Mucosa of gallbladder (tissue), 1 donor: Measurements from ENCODE around the gene DHDDS. TPM values are rescaled to one million over a fixed set of nuclear protein-coding genes. Genes with fewer than 3 reads are reported as not detected.
"Not testable (repeated sequence)": the region's sequence is repeated elsewhere in the genome, so short reads cannot be mapped to it uniquely, and the experiment has no call there.

Source experiments
- DNase-seq: peaks from one replicate; pipeline ENCODE4 v3.0.0-alpha.2; 2020; ENCODE audit warnings: low spot score
- total RNA-seq: library from RNA; stranded (reverse); gene quantifications from one replicate; pipeline ENCODE4 v1.2.1, GENCODE V29; 2021
- donor health status: DM: no; HTN: no; CAD: no.

DHDDS gene
- total RNA-seq, 1 donor from 2014 or later, result 42.3 TPM

DNA sequence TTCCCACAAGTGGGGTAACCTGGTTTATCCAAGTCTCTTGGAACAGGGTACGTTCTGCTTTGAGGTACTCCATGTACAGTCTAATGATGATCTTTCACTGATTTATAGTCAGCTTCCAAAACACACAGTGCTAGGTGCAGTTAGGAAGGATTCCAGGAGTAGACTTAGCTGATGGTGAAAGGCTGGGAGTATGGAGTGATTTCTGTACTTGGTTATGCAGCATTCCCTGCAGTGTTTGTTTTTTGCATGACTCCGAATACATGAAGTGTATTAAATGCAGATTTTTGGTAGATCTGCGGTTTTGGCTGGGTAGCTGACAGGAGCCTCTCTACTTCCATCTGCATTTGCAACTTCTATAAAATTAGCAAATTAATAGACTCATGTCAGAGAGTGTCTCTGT, 43.9 kb downstream of the DHDDS start:
- DNase-seq, result no peak

DNA sequence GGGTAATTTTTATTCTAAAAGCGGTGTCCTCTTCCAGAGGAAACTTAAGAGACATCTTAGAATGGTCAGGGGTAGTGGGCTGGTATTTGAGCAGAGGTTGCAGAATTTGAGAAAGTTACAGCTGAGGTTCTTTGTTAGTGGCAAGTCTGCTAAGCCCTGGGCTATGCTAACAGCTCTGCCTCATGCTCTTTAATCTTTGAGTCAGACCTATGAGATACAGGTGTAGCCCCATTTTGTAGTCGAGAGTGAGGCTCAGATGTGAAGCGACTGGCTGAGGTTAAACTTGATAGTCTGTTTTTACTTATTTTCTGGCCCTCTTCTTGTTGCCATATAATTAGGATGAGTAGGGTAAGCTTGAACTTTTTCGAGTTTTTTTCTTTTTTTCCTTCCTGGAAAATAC, 44.8 kb downstream of the DHDDS start:
- no peak for DNase-seq

DNA sequence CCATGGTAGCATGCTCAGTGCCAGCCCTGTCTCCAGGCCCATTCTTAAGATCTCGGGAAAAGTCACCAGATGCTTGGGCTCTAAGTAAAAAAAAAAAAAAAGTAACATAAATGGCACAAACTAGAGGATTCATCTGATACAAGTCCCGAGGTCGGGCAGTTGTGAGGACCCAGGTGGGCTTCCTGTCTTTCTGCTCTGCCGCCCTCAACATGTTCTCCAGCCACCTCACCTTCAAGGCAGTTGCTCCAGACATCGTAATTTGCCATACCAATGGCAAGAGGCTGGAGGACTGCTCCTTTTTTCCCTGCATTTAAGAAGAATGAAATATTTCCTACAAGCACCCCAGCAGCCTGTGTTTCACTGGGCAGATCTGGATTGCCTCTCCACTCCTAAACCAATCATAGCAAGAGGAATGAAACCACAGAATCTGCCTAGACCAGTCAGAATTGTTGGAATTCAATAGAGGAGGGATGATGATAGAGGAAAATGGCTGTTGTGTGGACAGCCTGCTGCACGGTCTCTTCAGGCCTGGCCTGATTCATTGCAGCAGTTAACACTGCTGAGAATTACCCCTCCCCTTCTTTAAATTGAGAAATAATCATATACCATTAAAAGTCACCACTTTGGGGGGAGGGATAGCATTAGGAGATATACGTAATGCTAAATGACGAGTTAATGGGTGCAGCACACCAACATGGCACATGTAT, 45.5 kb downstream of the DHDDS start:
- DNase-seq, result no peak

DNA sequence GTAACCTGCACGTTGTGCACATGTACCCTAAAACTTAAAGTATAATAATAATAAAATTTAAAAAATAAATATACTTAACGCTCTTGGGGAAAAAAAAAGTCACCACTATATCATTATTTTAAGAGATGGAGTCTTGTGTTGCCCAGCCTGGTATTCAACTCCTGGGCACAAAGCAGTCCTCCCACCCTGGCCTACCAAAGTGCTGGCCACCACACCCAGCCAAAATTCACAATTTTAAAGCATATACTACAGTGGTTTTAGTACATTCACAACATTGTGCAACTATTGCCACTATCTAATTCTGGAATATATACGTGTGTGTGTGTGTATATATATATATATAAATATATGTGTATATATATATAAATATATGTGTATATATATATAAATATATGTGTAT, 46.0 kb downstream of the DHDDS start:
- DNase-seq, result no peak

DNA sequence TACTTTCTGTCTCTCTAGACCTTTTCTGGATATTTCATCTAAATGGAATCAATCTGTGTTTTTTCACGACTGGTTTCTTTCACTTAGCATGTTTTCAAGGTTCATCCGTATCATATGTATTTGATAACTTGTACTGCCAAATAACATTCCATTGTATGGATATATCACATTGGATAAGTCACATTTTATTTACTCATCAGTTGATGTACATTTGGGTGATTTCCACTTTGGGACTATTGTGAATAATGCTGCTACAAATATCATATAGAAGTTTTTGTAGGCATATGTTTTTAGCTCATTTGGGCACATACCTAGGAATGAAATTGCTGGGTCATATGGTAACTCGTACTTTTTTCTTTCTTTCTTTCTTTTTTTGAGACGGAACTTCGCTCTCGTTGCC, 46.9 kb downstream of the DHDDS start:
- no peak for DNase-seq

DNA sequence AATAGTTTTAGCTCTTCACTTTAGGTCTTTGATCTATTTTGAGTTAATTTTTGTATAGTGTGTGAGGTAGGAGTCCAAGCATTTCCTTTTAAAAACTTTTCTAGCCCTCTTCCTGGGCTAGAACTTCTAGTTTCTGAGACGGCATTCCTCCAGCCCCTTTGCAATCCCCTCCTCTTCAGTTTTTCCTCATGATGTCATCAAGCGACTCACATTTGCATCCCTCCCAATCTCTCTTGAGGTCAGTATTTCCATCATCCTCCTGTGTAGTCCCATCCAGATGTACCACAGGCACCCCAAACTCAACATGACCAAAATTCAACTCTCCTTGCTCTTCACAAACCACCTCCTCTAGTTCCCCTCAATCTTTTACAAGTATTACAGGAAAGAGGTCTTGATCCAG, 50.8 kb downstream of the DHDDS start:
- no peak for DNase-seq

DNA sequence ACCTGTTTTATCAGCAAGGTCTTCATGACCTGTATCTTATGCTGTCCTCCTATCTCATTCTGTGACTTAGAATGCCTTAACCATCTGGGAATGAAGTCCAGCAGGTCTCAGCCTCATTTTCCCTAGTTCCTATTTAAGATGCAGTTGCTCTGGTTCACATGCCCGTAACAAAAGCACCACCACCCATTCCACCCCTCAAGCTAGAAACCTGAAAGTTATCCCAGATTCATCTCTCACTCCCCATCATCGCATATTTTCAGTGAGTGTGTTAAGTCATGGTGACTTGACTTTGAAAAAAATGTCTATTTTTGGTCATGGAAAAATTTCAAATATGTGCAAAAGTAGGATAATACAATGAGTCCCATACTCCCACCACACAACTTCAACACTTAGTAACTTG, 51.9 kb downstream of the DHDDS start:
- DNase-seq, result no peak

DNA sequence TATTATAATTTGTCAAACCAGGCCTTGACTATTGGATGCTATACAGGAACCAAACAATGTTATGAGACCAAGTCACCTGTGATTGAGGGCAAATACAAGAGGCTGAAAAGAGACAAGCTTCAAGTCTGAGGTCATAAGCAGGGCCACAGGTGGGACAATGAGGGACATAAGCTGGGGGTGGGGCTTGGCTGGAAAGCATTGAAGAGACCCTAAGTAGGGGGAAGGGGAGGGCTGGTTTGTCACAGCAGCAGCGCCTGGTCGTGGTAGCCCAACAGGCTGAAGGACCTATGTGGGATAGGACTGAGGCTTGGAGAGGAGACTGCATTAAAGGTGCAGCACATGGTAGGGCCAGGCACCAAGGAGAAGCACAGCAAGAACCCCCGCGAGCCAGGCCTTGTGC, 58.0 kb downstream of the DHDDS start:
- DNase-seq, result no peak

DNA sequence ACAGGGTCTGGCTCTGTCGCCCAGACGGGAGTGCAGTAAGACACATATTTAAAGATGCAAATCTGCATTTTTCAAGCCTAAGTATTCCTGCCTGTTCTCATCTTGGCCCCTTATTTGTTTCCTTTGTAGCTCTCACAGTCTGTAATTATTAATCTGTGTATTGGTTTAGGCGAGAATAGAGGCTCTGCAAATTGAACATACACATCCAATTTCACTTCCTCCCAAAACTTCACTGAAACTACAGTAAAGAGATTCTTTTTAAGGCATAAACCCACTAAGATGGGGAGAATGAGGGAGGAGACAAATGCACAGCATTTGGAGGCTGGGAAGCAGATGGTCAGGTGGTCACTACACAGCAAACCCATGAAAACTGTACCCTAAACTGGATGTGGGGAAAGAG, 61.1 kb downstream of the DHDDS start:
- no peak for DNase-seq

DNA sequence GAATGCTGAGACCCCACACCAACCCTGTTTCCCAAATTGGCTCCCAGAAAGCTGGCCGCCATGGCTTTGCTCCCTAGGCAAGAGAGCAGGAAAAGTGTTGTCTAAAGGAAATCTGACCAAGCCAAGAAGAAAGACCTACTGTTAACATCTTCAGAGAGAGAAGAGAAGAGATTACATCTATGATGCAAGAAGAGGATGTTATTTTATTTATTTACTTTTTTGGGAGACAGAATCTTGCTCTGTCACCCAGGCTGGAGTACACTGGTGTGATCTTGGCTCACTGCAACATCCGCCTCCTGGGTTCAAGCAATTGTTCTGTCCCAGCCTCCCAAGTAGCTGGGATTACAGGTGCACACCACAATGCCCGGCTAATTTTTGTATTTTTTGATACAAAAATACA, 61.8 kb downstream of the DHDDS start:
- DNase-seq, result no peak

DNA sequence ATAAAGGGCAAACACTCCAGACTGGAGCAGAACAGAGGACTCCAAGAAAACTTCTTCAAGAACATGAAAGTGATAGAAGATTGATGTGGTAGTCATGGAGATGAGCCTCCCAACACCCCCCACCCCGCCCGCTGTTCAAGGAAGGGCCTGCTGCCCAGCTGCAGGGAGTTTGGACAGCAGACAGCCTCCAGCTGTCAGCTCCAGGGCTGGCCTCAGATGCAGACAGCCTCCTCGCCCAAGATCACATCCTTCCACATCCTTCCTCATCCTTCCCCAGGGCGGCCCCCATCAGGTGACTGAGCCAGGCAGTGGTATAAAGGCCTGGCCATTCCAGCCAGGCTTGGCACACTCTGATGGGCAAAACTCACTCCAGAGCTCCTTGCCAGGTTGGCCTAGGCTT, 64.7 kb downstream of the DHDDS start:
- no peak for DNase-seq

DNA sequence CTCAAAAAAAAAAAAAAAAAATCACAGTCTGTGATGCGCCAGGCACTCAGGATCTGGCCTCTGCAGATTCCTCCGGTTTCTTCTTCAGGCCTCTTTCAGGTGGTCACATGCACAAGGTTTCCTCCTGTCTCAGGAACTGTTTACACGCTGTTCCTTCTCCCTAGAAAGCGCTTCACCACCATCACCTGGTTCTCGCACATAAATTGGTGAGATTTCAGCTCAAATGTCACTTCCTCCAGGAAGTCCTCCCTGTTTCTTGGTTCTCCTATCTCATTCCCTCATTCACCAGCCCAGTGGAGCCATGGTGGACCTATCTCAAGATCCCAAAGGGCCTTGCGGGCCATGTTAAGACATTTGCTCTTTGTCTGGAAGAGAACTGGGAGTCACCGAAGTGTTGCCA, 66.8 kb downstream of the DHDDS start:
- DNase-seq, result no peak

DNA sequence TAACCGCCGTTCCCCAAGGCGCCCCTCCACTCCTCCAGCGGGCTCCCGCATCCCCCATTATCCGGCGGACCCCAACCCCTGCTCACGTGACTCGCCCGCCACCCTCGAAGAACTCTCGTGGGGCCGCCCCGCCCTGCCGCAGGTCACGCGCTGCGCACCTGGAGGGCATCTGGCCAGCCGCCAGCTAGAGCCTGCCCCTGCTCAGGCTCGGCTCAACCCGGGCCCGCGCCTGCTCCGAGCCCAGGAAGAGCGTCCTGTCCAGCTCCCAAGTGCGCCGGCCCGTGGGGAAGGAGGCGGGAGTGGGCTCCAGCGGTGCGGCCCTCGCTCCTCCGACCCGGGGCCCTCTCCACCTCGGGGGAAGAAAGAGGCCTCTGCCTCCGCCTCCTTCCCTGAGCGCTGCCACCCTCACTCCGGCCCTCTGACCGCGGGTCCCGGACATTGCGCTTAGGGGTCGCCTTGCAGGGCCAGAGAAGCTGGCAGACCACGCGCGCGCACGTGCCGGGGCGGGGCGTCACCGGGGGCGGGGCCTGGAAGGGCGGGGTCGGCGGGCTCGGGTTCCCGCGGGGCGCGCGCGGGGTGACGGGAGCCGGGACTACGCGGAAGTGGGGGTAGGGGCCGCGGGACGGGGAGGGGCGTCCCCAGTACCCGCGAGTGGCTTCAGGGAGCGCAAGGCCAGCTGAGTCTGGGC, 68.5 kb downstream of the DHDDS start:
- DNase-seq, result peak; percentile 88

DNA sequence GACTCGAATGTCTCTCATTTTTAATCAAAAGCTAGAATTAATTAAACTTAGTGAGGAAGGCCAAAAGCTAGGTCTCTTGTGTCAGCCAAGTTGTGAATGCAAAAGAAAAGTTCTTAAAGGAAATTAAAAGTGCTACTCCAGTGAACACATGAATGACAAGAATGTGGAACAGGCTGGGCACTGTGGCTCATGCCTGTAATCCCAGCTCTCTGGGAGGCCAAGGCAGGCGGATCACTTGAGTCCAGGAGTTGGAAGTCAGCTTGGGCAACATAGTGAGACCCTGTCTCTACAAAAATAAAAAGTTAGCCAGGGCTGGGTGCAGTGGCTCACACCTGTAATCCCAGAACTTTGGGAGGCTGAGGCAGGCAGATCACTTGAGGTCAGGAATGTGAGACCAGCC, 78.6 kb downstream of the DHDDS start:
- not testable (repeated sequence) for DNase-seq

DNA sequence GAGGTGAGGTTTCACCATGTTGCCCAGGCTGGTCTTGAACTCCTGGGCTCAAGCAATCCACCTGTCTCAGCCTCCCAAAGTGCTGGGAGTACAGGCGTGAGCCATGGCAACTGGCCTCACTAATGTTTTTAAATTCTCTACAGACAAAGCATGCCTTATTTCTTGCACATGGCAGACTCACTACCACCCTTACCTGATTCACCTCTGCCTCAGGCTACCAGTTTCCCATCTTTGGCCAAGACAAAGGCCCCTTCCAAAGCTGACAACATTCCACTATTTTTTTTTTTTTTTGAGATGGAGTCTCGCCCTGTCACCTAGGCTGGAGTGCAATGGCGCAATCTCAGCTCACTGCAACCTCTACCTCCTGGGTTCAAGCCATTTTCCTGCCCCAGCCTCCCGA, 83.7 kb downstream of the DHDDS start:
- DNase-seq, result not testable (repeated sequence)

DNA sequence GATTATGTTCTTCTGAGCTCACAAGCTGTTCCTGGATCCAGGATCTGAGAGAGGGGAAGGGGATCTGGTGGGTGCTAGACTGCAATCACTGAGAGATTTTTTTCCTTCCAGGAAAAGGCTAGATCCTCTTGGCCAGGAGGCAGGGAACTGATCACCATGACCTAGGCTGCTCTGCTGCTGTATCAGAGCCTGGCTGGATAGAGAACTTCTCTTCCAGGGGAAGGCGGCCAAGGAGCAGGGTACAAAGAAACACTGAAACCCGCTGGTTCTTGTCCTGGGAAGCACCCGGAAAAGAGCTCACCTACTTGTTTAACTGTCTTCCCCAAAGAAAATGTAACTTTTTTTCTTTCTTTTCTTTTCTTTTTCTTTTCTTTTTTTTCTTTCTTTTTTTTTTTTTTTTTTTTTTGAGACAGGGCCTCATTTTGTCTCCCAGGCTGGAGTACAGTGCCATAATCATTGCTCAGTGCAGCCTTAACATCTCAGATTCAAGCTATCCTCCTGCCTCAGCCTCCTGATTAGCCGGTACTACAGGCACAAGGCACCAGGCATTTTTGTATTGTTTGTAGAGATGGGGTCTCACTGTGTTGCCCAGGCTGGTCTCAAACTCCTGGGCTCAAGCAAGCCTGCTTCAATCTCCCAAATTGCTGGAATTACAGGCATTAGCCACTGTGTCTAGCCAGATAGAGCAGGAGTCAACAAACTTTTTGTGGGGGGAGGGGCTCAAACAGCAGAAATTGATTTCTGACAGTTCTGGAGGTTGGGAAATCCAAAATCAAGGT, 85.1 kb downstream of the DHDDS start:
- DNase-seq, result no peak

DNA sequence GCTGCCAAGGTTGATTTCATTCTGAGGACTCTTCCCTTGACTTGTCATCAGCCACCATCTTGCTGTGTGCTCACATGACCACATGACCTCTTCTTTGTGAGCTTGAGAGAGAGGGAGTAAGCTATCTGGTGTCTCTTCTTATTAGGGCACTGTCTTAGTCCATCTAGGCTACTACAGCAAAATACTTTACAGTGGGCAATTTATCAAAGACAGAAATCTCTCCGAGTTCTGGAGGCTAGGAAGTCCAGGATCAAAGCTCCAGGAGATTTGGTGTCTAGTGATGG, 85.6 kb downstream of the DHDDS start:
- DNase-seq, result no peak

DNA sequence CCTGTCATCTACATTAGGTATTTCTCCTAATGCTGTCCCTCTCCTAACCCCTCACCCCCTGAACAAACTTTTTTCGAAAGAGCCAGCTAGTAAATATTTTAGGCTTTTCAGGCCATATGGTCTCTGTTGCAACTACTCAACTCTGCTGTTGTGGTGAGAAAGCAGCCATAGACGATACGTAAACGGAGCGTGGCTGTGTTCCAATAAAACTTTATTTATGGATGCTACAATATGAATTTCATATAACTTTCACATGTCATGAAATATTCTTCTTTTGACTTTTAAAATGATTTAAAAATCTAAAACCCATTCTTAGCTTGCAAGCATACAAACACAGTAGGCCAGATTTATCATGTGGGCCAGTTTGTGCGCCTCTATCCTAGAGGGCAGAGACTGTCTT, 86.2 kb downstream of the DHDDS start:
- DNase-seq, result no peak

DNA sequence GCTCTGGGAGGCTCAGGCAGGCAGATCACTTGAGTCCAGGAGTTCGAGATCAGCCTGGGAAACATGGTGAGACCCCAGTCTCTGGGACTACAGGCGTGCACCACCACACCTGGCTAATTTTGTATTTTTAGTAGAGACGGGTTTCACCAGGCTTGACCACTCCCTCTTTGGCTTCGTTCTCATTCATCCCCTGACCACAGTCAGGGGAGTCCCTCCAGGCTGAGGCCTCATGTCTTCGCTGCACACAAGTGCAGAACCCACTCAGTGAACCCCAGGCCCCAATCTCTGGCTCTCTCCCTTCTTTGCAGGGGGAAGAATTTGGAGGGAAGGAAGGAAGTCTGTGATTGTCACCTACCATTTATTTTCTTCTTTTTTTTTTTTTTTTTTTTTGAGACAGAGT, 88.2 kb downstream of the DHDDS start:
- no peak for DNase-seq
